H1 (cell line): ENCODE measurements around the gene MLKL. TPM values are rescaled to one million over a fixed set of nuclear protein-coding genes. Genes with fewer than 3 reads are reported as not detected.

ENCODE experiments used
- CTCF ChIA-PET: fragments of 300-600 bp; sonication (Branson Sonifier 250); formaldehyde crosslinking; loops from one replicate; lab custom pipeline; 2021; ENCODE audit not compliant: partially characterized antibody; lab: Charles Lee
- POLR2A ChIA-PET: fragments of 300-600 bp; sonication (Branson Sonifier 250); formaldehyde crosslinking; loops from one replicate; lab custom pipeline; 2021; ENCODE audit warnings: inconsistent platforms; ENCODE audit not compliant: partially characterized antibody; lab: Charles Lee
- DNase-seq, 2 experiments: peaks; one replicate each; pipeline versions ENCODE4 v3.0.0 to v3.0.0-alpha.2; 2010 to 2022; ENCODE audit warnings: low spot score in 2 of 2, low read depth in 1 of 2, mixed read lengths in 1 of 2
- FAIRE-seq: peaks from 2 replicates; lab custom pipeline; 2011; peaks lifted over from hg19 to GRCh38; lab: Jason Lieb, UNC
- H2AFZ ChIP-seq: 2 replicates; pipeline ENCODE4 v1.8.1; 2012; ENCODE audit warnings: low read length, inconsistent platforms
- H2AK5ac ChIP-seq: 2 replicates; pipeline ENCODE4 v1.6.1; 2013; ENCODE audit warnings: low read depth, low read length
- H2BK120ac ChIP-seq: replicated peaks from 2 replicates; pipeline ENCODE3; 2013; ENCODE audit warnings: low read depth, low read length, inconsistent platforms
- H2BK12ac ChIP-seq: 2 replicates; pipeline ENCODE4 v1.6.1; 2013; ENCODE audit warnings: low read depth, low read length
- H2BK15ac ChIP-seq: 2 replicates; pipeline ENCODE4 v1.6.1; 2013; ENCODE audit warnings: low read length
- H2BK20ac ChIP-seq: 2 replicates; pipeline ENCODE4 v1.6.1; 2013; ENCODE audit warnings: low read length
- H2BK5ac ChIP-seq: 2 replicates; pipeline ENCODE4 v1.6.1; 2013; ENCODE audit warnings: low read depth, low read length
- H3K14ac ChIP-seq: 2 replicates; pipeline ENCODE4 v1.6.1; 2013; ENCODE audit warnings: inconsistent platforms; ENCODE audit not compliant: insufficient read length
- H3K18ac ChIP-seq: 2 replicates; pipeline ENCODE4 v1.6.1; 2013; ENCODE audit warnings: low read length; ENCODE audit errors: extremely low read depth
- H3K23ac ChIP-seq: 2 replicates; pipeline ENCODE4 v1.6.1; 2013; ENCODE audit warnings: inconsistent platforms; ENCODE audit not compliant: insufficient read length
- H3K23me2 ChIP-seq: 2 replicates; pipeline ENCODE4 v1.6.1; 2013; ENCODE audit warnings: low read depth, low read length
- H3K27ac ChIP-seq: 2 replicates; pipeline ENCODE4 v1.6.1; 2011; ENCODE audit warnings: low read depth, low read length, inconsistent platforms
- H3K27me3 ChIP-seq, 4 experiments: replicated peaks in 1 of 4; 1 replicate in 1 of 4; 2 replicates in 3 of 4; pipeline versions ENCODE4 v1.6.1 to v1.8.1; 2011 to 2013; ENCODE audit warnings: low read length in 3 of 4, mild to moderate bottlenecking in 3 of 4, inconsistent platforms in 2 of 4, mixed read lengths in 2 of 4, moderate library complexity in 1 of 4; ENCODE audit not compliant: control insufficient read depth in 3 of 4, insufficient read depth in 3 of 4; ENCODE audit errors: extremely low read depth in 1 of 4
- H3K36me3 ChIP-seq, 4 experiments: 2 replicates each; pipeline versions ENCODE4 v1.6.1 to v1.8.1; 2011 to 2013; ENCODE audit warnings: mild to moderate bottlenecking in 4 of 4, low read length in 3 of 4, moderate library complexity in 2 of 4, control low read depth in 1 of 4, inconsistent platforms in 1 of 4; ENCODE audit not compliant: insufficient read depth in 4 of 4, control insufficient read depth in 2 of 4
- H3K4ac ChIP-seq: replicated peaks from 2 replicates; pipeline ENCODE3; 2013; ENCODE audit warnings: low read length, low read depth, mixed read lengths, inconsistent platforms; ENCODE audit not compliant: insufficient read length
- H3K4me1 ChIP-seq, 4 experiments: replicated peaks in 1 of 4; 1 replicate in 1 of 4; 2 replicates in 3 of 4; pipeline versions ENCODE4 v1.6.1 to v1.8.1; 2011 to 2013; ENCODE audit warnings: low read length in 3 of 4, inconsistent platforms in 2 of 4, mixed read lengths in 1 of 4; ENCODE audit not compliant: insufficient read depth in 4 of 4, control insufficient read depth in 3 of 4
- H3K4me2 ChIP-seq, 2 experiments: 2 replicates each; pipeline versions ENCODE4 v1.6.1 to v1.8.1; 2011 to 2013; ENCODE audit warnings: low read depth in 2 of 2, low read length in 2 of 2, control low read depth in 1 of 2, inconsistent platforms in 1 of 2, mild to moderate bottlenecking in 1 of 2; ENCODE audit not compliant: insufficient read depth in 1 of 2
- H3K4me3 ChIP-seq, 4 experiments: fragments of 200-600, 300-600 bp in 1 of 4; sonication (generic), shearing (Covaris generic), sonication (Bioruptor Twin) in 1 of 4; 2 replicates each; pipeline versions ENCODE4 v1.5.1 to v1.8.1; 2011 to 2016; ENCODE audit warnings: low read length in 4 of 4, low read depth in 3 of 4, control low read depth in 2 of 4, inconsistent platforms in 2 of 4, mild to moderate bottlenecking in 2 of 4, mixed read lengths in 1 of 4, moderate library complexity in 1 of 4; ENCODE audit not compliant: insufficient read depth in 2 of 4; ENCODE audit errors: extremely low read depth in 1 of 4
- H3K56ac ChIP-seq: replicated peaks from 2 replicates; pipeline ENCODE3; 2013; ENCODE audit warnings: low read depth, mild to moderate bottlenecking, mixed read lengths, low read length, inconsistent platforms; ENCODE audit not compliant: insufficient read length
- H3K79me1 ChIP-seq: 2 replicates; pipeline ENCODE4 v1.6.1; 2013; ENCODE audit warnings: low read depth, low read length, control low read depth
- H3K79me2 ChIP-seq, 2 experiments: 2 replicates each; pipeline versions ENCODE4 v1.6.1 to v1.8.1; 2012 to 2013; ENCODE audit warnings: low read length in 2 of 2, mild to moderate bottlenecking in 2 of 2, inconsistent platforms in 1 of 2; ENCODE audit not compliant: insufficient read depth in 2 of 2, control insufficient read depth in 1 of 2
- H3K9ac ChIP-seq, 4 experiments: replicated peaks in 1 of 4; 1 replicate in 1 of 4; 2 replicates in 3 of 4; pipeline versions ENCODE4 v1.6.1 to v1.8.1; 2011 to 2013; ENCODE audit warnings: low read depth in 3 of 4, low read length in 3 of 4, control low read depth in 2 of 4, mild to moderate bottlenecking in 2 of 4, moderate library complexity in 2 of 4, inconsistent platforms in 1 of 4; ENCODE audit errors: extremely low read depth in 1 of 4
- H3K9me3 ChIP-seq, 2 experiments: 2 replicates each; pipeline versions ENCODE4 v1.6.1 to v1.8.1; 2012 to 2013; ENCODE audit warnings: mild to moderate bottlenecking in 2 of 2, moderate library complexity in 2 of 2, control low read depth in 1 of 2, inconsistent platforms in 1 of 2, low read depth in 1 of 2, low read length in 1 of 2, mixed read lengths in 1 of 2; ENCODE audit not compliant: insufficient read depth in 2 of 2
- H4K20me1 ChIP-seq, 2 experiments: replicated peaks in 1 of 2; 2 replicates each; pipeline versions ENCODE3 to v1.8.1; 2011 to 2013; ENCODE audit warnings: inconsistent platforms in 2 of 2, low read length in 2 of 2, mild to moderate bottlenecking in 1 of 2; ENCODE audit not compliant: insufficient read depth in 2 of 2, control insufficient read depth in 1 of 2
- H4K5ac ChIP-seq: 2 replicates; pipeline ENCODE4 v1.6.1; 2013; ENCODE audit warnings: low read length, low read depth, mixed read lengths, inconsistent platforms; ENCODE audit not compliant: insufficient read length
- H4K8ac ChIP-seq: 2 replicates; pipeline ENCODE4 v1.8.0; 2013; ENCODE audit warnings: mild to moderate bottlenecking, moderate library complexity, low read length, inconsistent platforms; ENCODE audit not compliant: insufficient read depth; ENCODE audit errors: extremely low read depth
- H4K91ac ChIP-seq: replicated peaks from 2 replicates; pipeline ENCODE3; 2013; ENCODE audit warnings: low read length, mixed read lengths, inconsistent platforms; ENCODE audit not compliant: insufficient read length
- FOSL1 ChIP-seq: IDR thresholded peaks from 2 replicates; pipeline ENCODE4 v1.6.1; 2011; ENCODE audit warnings: mild to moderate bottlenecking, low read depth, low read length, moderate library complexity; ENCODE audit not compliant: insufficient read depth
- GTF2F1 ChIP-seq: IDR thresholded peaks from 2 replicates; pipeline ENCODE4 v1.6.1; 2012; ENCODE audit warnings: low read depth, low read length, improper control_type of control experiment, borderline replicate concordance
- KDM1A ChIP-seq: fragments of 200-600, 300-600 bp; sonication (generic); IDR thresholded peaks from 2 replicates; pipeline ENCODE4 v1.7.1; 2016; ENCODE audit warnings: mild to moderate bottlenecking, low read length, borderline replicate concordance
- NRF1 ChIP-seq: IDR thresholded peaks from 2 replicates; pipeline ENCODE4 v1.6.1; 2011; ENCODE audit warnings: mild to moderate bottlenecking, low read depth, low read length, improper control_type of control experiment
- POLR2AphosphoS5 ChIP-seq: IDR thresholded peaks from 2 replicates; pipeline ENCODE4 v1.6.1; 2011; ENCODE audit warnings: low read depth, low read length
- RNF2 ChIP-seq: fragments of 200-900, 300-1000 bp; sonication (generic); IDR thresholded peaks from 2 replicates; pipeline ENCODE4 v1.7.1; 2016; ENCODE audit warnings: borderline replicate concordance, low read depth, mild to moderate bottlenecking, antibody characterized with exemption, low read length; ENCODE audit not compliant: poor library complexity, severe bottlenecking; ENCODE audit errors: missing control alignments
- RXRA ChIP-seq: IDR thresholded peaks from 2 replicates; pipeline ENCODE4 v1.6.1; 2011; ENCODE audit warnings: low read depth, mild to moderate bottlenecking, low read length, moderate library complexity; ENCODE audit not compliant: insufficient read depth
- SP4 ChIP-seq: IDR thresholded peaks from 2 replicates; pipeline ENCODE4 v1.6.1; 2012; ENCODE audit warnings: low read length, inconsistent platforms
- TAF1 ChIP-seq: IDR thresholded peaks from 2 replicates; pipeline ENCODE4 v1.6.1; 2011; ENCODE audit warnings: mild to moderate bottlenecking, low read depth, low read length
- ZNF274 ChIP-seq: IDR thresholded peaks from 2 replicates; pipeline ENCODE4 v1.7.0; 2012; ENCODE audit warnings: low read length, borderline replicate concordance; ENCODE audit errors: extremely low read depth
- WGBS, 2 experiments: shearing (Covaris generic) in 1 of 2; methylation state at CpG; one replicate each; pipeline versions ENCODE4 v1.1.6 to v1.1.7; 2013 to 2015; ENCODE audit warnings: low lambda C conversion rate in 2 of 2, mixed read lengths in 2 of 2, inconsistent platforms in 1 of 2, low coverage in 1 of 2, missing lambda C conversion rate in 1 of 2; ENCODE audit not compliant: insufficient replicate concordance in 2 of 2, insufficient coverage in 1 of 2, insufficient read length in 1 of 2; ENCODE audit errors: extremely low coverage in 1 of 2, missing lambda C conversion rate in 1 of 2; 5-methylcytosine and 5-hydroxymethylcytosine counted together
- polyA plus RNA-seq, 7 experiments: library from polyadenylated mRNA; depleted of rRNA in 3 of 7; stranded (reverse) in 5 of 7; unstranded in 2 of 7; fragments of >200 nt in 5 of 7; fragments of 200-250 nt in 2 of 7; gene quantifications; 1 replicate in 5 of 7; 2 replicates in 1 of 7; 4 replicates in 1 of 7; pipeline versions ENCODE4 v1.2.1 to v1.2.3, GENCODE V29; 2011 to 2013; ENCODE audit warnings: missing spikeins in 2 of 7, mixed read lengths in 2 of 7
- total RNA-seq: library from RNA; stranded (reverse); fragmentation: NEBNext Ultra II Directional; extraction: Animal tissue kit (Norgen Biotek cat#: 25700); gene quantifications from 2 replicates; pipeline ENCODE4 v1.2.1, GENCODE V29; 2021

MLKL gene
- total and polyA plus RNA-seq, 2 of the 8 experiments (the other 6 are each of a cell fraction or from before 2014, with no cell fraction given) = 1.6 to 2.1 TPM

- no peak overlapping the region for H3K9ac ChIP-seq
- no peaks in the 10 kb centered on the region for H3K4me1 ChIP-seq
- WGBS, 2 experiments = 68% methylated on average over 9 of the region's 10 CpGs; no CpG with 5 or more reads in 1 of the 2 experiments
- no peak for TF ChIP-seq POLR2AphosphoS5
- TF ChIP-seq RNF2 = no peak
- no peak for TF ChIP-seq KDM1A
- no peak for TF ChIP-seq FOSL1
- no peak for TF ChIP-seq TAF1
- TF ChIP-seq ZNF274 = no peak
- no peak for TF ChIP-seq SP4
- TF ChIP-seq NRF1 = no peak
- no peak for TF ChIP-seq GTF2F1
- TF ChIP-seq RXRA = no peak
- no peak overlapping the region for H3K27ac ChIP-seq
- no peaks in the 10 kb centered on the region for H3K79me2 ChIP-seq
- no peak overlapping the region for H2AFZ ChIP-seq
- H3K36me3 ChIP-seq = no peaks in the 10 kb centered on the region
- no peak overlapping the region for H4K8ac ChIP-seq
- no peak for FAIRE-seq
- no peak overlapping the region for H3K4me3 ChIP-seq
- no peak overlapping the region for H2BK12ac ChIP-seq
- ChIA-PET POLR2A (interaction anchor here (1.0 to 1.5 kb wide), 3 partner anchors 13 to 17 kb away, joined by 3 to 4 read pairs (median 3); partner anchors contain the start of gene MLKL), CTCF (interaction anchor here (1.2 to 21.3 kb wide), 4 partner anchors 25 to 375 kb away, joined by 3 to 576 read pairs (median 54); no protein-coding TSS in a partner anchor)
- no peak overlapping the region for H2BK20ac ChIP-seq
- H2BK5ac ChIP-seq = no peak overlapping the region
- H3K23me2 ChIP-seq = no peaks in the 10 kb centered on the region
- H3K27me3 ChIP-seq = 0 out of 7 replicates have a peak, but pooled peaks cover 0 to 2% (median 0%) of the 10 kb centered on the region in 4 experiments
- no peak overlapping the region for H2BK120ac ChIP-seq
- H4K91ac ChIP-seq = no peak overlapping the region
- H3K18ac ChIP-seq = no peak overlapping the region
- no peaks in the 10 kb centered on the region for H3K79me1 ChIP-seq
- no peak overlapping the region for H2BK15ac ChIP-seq
- H3K9me3 ChIP-seq = no peaks in the 10 kb centered on the region
- no peak overlapping the region for H3K23ac ChIP-seq
- H4K5ac ChIP-seq = no peak overlapping the region
- no peak overlapping the region for H2AK5ac ChIP-seq
- no peak overlapping the region for H3K4ac ChIP-seq
- no peaks in the 10 kb centered on the region for H4K20me1 ChIP-seq
- H3K14ac ChIP-seq = no peak overlapping the region
- no peak overlapping the region for H3K56ac ChIP-seq
- no peak for DNase-seq
- H3K4me2 ChIP-seq = no peak overlapping the region
Measured at GRCh38 chr16:74713876-74714275, 13.2 kb upstream of the MLKL start.
